ENCODE data around the gene BICRA.
"Not testable (repeated sequence)": the region's sequence is repeated elsewhere in the genome, so short reads cannot be mapped to it uniquely, and the experiment has no call there.

The BICRA gene

DNA sequence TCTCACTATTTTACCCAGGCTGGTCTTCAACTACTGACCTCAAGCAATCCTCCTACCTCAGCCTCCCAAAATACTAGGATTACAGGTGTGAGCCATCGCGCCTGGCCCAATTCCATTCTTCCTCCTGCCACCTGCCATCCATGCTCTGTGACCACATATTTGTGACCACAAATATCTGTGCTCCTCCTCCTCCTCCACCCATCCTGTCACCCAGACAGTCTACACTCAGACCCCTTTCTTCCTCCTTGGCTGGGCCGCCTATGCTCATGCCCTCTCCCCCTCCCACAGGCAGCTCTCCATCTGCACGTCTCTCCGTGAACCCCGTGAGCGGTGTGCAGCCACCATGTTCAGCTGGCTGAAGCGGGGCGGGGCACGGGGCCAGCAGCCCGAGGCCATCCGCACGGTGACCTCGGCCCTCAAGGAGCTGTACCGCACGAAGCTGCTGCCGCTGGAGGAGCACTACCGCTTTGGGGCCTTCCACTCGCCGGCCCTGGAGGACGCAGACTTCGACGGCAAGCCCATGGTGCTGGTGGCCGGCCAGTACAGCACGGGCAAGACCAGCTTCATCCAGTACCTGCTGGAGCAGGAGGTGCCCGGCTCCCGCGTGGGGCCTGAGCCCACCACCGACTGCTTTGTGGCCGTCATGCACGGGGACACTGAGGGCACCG lies 107.5 kb downstream of the BICRA start:
- DNase-seq (ENCODE audit: low read depth): no peak

DNA sequence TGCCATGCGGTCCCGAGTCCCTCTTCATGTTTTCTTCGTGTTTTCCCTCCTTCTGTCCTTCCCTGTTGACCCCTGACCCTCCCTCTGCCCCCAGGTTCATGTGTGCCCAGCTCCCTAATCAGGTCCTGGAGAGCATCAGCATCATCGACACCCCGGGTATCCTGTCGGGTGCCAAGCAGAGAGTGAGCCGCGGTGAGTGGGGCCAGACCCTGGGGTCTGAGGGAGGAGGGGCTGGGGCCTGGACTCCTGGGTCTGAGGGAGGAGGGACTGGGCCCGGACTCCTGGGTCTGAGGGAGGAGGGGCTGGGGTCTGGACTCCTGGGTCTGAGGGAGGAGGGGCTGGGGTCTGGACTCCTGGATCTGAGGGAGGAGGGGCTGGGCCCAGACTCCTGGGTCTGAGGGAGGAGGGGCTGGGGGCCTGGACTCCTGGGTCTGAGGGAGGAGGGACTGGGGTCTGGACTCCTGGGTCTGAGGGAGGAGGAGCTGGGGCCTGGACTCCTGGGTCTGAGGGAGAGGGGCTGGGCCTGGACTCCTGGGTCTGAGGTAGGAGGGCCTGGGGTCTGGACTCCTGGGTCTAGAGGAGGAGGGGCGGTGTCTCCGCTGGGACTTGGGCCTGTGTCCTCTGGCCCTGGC lies 109.6 kb downstream of the BICRA start:
- DNase-seq (ENCODE audit: low read depth): not testable (repeated sequence)

DNA sequence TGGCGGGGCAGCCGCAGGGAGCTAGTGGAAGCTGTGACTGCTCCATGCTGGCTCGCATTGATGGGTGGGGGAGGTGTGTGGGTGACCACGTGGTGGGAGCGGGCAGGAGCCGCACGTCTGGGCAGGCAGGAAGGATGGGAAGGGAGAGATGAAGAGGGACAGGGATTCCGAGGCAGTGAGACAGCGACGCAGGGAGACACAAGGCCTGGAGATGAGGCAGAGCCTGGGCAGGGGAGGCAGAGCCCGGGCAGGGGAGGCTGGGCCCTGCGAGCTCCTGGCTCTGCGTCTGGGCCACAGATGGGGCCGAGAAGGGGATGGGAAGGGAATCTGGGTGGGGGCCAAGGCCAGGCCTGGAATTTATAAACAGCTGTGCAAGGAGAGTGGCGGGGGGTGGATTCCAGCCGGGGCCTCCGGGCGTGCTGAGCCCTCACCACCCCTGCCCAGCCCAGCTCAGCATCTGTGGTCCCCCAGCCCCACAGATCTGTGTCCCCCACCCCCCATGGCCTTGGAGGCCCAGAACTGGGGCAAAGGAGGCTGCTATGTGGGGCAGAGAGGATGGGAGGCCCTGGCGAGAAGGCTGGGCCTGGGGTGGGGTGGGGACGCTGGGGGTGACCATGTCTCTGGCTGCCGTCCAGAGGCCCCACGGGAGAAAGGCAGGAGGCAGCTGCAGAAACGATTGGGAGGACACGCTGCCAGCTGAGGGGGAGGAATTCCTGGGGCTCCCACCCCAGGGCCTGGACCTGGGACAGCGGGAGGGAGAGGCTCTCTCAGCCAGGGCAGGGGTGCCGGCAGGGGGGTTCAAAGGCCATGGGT lies 110.3 kb downstream of the BICRA start:
- no peak for DNase-seq (ENCODE audit: low read depth)

DNA sequence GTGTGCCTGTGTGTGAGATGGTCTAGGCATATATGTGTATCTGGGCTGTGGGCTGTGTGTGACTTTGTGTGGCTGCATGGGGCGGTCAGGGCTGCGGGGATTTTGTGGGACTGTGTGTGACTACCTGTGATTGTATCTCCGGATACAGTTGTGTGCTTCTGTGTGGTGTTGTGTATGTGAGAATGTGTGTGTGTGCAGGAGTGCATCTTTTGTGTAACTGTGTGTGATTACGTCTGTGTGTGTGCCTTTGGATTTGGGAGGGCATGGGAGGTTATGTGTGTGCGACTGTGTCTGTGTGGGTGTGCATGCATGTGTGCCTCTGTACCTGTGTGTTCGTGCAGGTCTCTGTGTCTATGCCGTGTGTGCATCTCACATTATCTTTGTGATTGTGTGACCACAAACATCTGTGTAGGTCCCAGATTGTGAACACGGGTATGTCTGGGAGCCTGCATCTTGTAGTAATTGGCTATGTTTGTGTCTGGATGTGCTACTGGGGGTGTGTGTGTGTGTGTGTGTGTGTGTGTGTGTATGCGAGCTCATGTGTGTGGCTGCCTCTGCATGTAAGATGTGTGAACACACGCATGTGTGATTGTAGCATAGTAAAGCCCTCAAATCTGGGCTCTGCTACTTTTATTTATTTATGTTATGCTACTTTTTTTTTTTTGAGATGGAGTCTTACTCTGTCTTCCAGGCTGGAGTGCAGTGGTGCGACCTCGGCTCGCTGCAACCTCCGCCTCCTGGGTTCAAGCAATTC lies 111.9 kb downstream of the BICRA start:
- DNase-seq (ENCODE audit: low read depth): no peak

DNA sequence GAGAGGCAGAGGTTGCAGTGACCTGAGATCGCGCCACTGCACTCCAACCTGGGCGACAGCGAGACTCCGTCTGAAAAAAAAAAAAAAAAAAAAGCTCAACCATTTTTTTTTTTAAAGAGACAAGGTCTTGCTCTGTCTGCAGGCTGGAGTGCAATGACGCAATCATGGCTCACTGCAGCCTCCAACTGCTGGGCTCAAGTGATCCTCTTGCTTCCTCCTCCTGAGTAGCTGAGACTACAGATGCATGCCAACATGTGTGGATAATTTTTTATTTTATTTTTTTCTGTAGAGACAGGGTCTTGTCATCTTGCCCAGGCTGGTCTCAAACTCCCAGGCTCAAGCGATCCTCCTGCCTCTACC lies 114.6 kb downstream of the BICRA start:
- DNase-seq (ENCODE audit: low read depth): no peak

- no peak for DNase-seq (ENCODE audit: low read depth)
Observed at GRCh38 chr19:47725759-47726401, 116.9 kb downstream of the BICRA start.

GRCh38 chr19:47726467-47726866 lies 117.5 kb downstream of the BICRA start:
- DNase-seq (ENCODE audit: low read depth): no peak

- DNase-seq (ENCODE audit: low read depth): not testable (repeated sequence)
Observed at GRCh38 chr19:47728295-47728694, 119.4 kb downstream of the BICRA start.

DNA sequence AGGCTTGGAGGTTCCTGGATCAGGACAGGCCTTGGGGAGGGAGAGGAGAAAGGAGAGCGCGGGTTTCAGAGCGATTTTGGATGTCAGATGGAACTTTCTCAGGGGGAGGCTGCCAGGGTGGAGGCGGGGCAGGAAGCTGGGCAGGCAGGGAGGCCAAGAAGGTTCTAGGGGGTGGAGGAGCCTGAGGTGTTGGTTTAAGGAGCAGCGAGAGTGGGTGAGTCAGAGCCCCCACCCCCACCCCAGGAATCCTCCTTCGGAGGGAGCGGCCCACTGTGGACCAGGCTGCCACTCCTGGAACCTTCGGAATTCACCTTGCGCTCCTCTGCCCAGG lies 120.5 kb downstream of the BICRA start:
- no peak for DNase-seq (ENCODE audit: low read depth)

- peak; percentile 30 for DNase-seq (ENCODE audit: low read depth)
Observed at GRCh38 chr19:47729799-47730520, 121.0 kb downstream of the BICRA start.

DNA sequence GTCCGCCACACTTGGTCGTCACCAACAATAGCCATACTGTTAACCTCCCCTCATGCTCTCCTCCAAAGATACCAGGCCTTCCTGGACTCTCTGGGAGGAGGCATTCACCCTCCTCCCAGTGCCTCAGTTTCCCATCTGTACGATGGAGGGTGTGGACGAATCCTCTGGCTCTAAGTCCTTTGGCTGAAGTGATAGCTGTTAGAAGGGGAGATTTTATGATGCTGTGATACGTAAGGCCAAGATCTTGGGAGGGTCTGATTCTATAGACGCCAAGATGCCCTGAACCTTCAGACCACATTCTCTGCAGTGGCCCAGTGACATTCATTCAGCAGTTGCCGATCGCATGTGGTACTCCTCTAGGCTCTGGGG lies 121.6 kb downstream of the BICRA start:
- DNase-seq (ENCODE audit: low read depth): no peak

DNA sequence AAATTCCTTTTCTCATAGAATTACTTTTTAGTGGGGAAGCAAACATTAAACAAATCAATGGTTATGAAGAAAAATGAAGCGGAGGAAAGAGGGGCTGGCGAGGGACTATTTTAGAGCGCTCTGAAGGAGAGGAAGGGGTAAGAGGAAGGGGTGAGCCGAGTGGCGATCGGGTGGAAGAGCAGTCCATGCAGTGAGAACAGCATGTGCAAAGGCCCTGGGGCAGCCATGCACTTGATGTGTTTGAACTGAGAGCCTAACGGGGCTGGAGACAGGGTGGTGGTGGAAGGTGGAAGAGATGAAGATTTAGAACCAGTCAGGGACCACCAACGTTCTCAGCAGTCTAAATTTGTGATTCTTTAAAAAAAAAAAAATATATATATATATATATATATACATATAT lies 122.0 kb downstream of the BICRA start:
- no peak for DNase-seq (ENCODE audit: low read depth)

GRCh38 chr19:47735131-47735530 lies 126.2 kb downstream of the BICRA start:
- DNase-seq (ENCODE audit: low read depth): no peak

- no peak for DNase-seq (ENCODE audit: low read depth)
Observed at GRCh38 chr19:47740866-47741519, 132.1 kb downstream of the BICRA start.

GRCh38 chr19:47741544-47742140 lies 132.7 kb downstream of the BICRA start:
- DNase-seq (ENCODE audit: low read depth): no peak

- no peak for DNase-seq (ENCODE audit: low read depth)
Observed at GRCh38 chr19:47742634-47743033, 133.7 kb downstream of the BICRA start.

GRCh38 chr19:47745010-47745901 lies 136.3 kb downstream of the BICRA start, which contains the start of gene NOP53:
Gene NOP53, plus strand, starts transcription at chr19:47745546. Its CDS starts 14 bp downstream, at chr19:47745560.
- peak; percentile 92 for DNase-seq (ENCODE audit: low read depth)

DNA sequence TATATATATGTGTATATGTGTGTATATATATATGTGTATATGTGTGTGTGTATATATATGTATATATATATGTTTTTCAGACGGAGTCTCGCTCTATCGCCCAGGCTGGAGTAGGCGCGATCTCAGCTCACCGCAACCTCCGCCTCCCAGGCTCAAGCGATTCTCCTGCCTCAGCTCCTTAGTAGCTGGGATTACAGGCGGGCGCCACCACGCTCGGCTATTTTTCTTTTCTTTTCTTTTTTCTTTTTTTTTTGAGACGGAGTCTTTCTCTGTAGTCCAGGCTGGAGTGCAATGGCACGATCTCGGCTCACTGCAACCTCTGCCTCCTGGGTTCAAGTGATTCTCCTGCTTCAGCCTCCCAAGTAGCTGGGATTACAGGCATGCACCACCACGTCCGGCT lies 137.2 kb downstream of the BICRA start:
- DNase-seq (ENCODE audit: low read depth): not testable (repeated sequence)

DNA sequence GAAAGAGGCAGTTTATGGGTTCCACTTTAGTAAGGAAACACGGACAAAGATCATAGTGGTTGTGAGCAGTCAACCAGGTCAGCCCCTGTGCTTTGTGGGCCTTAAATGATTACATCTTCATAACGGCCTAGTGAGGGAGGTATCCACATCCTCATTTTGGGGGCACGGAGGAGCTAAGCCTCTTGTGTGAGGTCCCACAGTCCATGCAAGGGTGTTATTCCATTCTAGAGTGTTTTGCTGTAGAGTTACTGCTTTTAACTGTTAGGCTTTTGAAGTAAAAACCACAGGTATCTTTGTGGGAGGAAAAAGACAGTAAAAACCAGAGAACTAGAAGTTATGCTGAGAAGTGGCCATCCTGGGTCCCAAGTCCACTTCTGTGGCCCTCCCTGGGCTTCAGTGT lies 140.4 kb downstream of the BICRA start:
- DNase-seq (ENCODE audit: low read depth): no peak

Data from stimulated activated CD8-positive, alpha-beta memory T cell treated with anti-CD3 and anti-CD28 coated beads, Interleukin-4, amount 100 ng/mL, for 24 hours (primary cell).